Coronary artery (tissue), 2 donors: ENCODE data around the gene STPG3.
A peak's percentile ranks its signal among the peaks of the same experiment; 100 is the strongest.

Experiments
- DNase-seq: peaks from one replicate; pipeline ENCODE4 v3.0.0-alpha.2; 2017; ENCODE audit warnings: low spot score
- H3K27ac ChIP-seq, 2 donors: fragments of 200-600 bp; sonication (generic); one replicate each; pipeline ENCODE4 v1.5.1; 2016 to 2019
- H3K4me3 ChIP-seq: fragments of 200-600 bp; sonication (generic); 2 replicates; pipeline ENCODE4 v1.5.1; 2016; ENCODE audit warnings: mild to moderate bottlenecking, moderate library complexity
- CTCF ChIP-seq: fragments of 200-600 bp; sonication (generic); IDR thresholded peaks from one replicate; pipeline ENCODE4 v1.5.1; 2019; ENCODE audit warnings: antibody characterized with exemption

Gene STPG3

GRCh38 chr9:137297966-137298365 is 46.9 kb downstream of the STPG3 start:
- Histone ChIP-seq H3K4me3 (no peak overlapping the region), H3K27ac (peak overlapping the region; percentile 5 to 76)
- TF ChIP-seq CTCF = no peak
- DNase-seq = no peak

- peak overlapping the region in 1 of 2 donors; percentile 76 for H3K27ac ChIP-seq
- TF ChIP-seq CTCF = no peak
- peak overlapping the region; percentile 69 for H3K4me3 ChIP-seq
- no peak for DNase-seq
Measured at GRCh38 chr9:137298401-137299202, 47.5 kb downstream of the STPG3 start.

GRCh38 chr9:137299203-137299565 is 48.1 kb downstream of the STPG3 start:
- no peak for TF ChIP-seq CTCF
- peak overlapping the region; percentile 69 for H3K4me3 ChIP-seq
- DNase-seq = no peak
- peak overlapping the region in 1 of 2 donors; percentile 76 for H3K27ac ChIP-seq

GRCh38 chr9:137299938-137300337 is 48.9 kb downstream of the STPG3 start:
- H3K27ac ChIP-seq = peak overlapping the region in 1 of 2 donors; percentile 80
- no peak for DNase-seq
- H3K4me3 ChIP-seq = peak overlapping the region; percentile 69
- TF ChIP-seq CTCF = no peak

- H3K27ac ChIP-seq = peak overlapping the region in 1 of 2 donors; percentile 80
- DNase-seq = no peak
- TF ChIP-seq CTCF = no peak
- H3K4me3 ChIP-seq = peak overlapping the region; percentile 69
Measured at GRCh38 chr9:137300567-137301080, 49.5 kb downstream of the STPG3 start.

GRCh38 chr9:137301081-137301947 is 50.2 kb downstream of the STPG3 start:
- DNase-seq = no peak
- TF ChIP-seq CTCF = no peak
- Histone ChIP-seq H3K4me3 (peak overlapping the region; percentile 69), H3K27ac (peak overlapping the region in 1 of 2 donors; percentile 80)
